PFSK-1 (cell line): ENCODE data around the gene FRRS1L.

Source experiments
- POLR2AphosphoS5 ChIP-seq: IDR thresholded peaks from 2 replicates; pipeline ENCODE4 v1.6.1; 2012; ENCODE audit warnings: low read depth, mild to moderate bottlenecking, control low read depth, low read length, moderate library complexity
- SIN3A ChIP-seq: IDR thresholded peaks from 2 replicates; pipeline ENCODE4 v1.6.1; 2012; ENCODE audit warnings: mild to moderate bottlenecking, low read length, moderate library complexity, borderline replicate concordance; ENCODE audit not compliant: insufficient read depth
- TAF1 ChIP-seq: IDR thresholded peaks from 2 replicates; pipeline ENCODE4 v1.6.1; 2012; ENCODE audit warnings: low read length, control low read depth, borderline replicate concordance; ENCODE audit not compliant: insufficient read depth
- TF ChIP-seq, protein P1 (sequence below), 2 experiments: IDR thresholded peaks; 2 replicates each; pipeline versions ENCODE4 v1.6.1 to v1.8.0; 2011 to 2012; ENCODE audit warnings: low read depth in 2 of 2, low read length in 2 of 2, control low read depth in 1 of 2, inconsistent platforms in 1 of 2, mild to moderate bottlenecking in 1 of 2, moderate library complexity in 1 of 2; ENCODE audit not compliant: insufficient read depth in 1 of 2

DNA sequence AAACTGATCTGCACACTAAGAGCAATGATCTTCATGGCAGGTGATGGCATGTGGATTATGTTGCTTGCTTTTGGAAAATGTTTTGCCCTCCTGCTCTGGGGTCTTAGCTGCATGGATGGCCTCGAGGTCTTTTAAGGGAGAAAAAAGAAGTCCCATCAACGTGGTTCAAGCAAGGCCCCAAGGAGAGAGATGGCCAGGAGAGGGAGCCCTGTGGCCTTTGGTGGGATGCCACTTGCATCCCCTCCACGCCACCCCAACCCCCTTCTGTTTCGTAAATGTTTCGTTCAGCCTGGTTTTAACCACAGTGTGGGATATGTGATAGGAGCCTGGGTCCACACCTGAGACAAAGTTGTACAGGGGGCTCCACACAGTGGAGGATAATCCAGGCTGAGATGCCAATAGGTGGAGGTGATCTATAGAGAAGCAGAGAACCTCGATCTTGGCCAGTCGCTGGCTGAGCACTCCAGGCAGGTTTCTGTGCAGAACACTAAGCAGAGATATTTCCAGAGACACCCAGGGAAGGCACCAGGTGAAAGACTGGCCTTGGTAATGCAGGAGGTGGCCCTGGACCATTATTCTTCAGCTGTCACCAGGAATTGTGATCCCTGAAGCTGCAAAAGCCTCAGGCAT lies 25.8 kb upstream of the FRRS1L start:
- TF ChIP-seq TAF1 (no peak), POLR2AphosphoS5 (no peak), SIN3A (no peak)
- TF ChIP-seq, protein P1, sequence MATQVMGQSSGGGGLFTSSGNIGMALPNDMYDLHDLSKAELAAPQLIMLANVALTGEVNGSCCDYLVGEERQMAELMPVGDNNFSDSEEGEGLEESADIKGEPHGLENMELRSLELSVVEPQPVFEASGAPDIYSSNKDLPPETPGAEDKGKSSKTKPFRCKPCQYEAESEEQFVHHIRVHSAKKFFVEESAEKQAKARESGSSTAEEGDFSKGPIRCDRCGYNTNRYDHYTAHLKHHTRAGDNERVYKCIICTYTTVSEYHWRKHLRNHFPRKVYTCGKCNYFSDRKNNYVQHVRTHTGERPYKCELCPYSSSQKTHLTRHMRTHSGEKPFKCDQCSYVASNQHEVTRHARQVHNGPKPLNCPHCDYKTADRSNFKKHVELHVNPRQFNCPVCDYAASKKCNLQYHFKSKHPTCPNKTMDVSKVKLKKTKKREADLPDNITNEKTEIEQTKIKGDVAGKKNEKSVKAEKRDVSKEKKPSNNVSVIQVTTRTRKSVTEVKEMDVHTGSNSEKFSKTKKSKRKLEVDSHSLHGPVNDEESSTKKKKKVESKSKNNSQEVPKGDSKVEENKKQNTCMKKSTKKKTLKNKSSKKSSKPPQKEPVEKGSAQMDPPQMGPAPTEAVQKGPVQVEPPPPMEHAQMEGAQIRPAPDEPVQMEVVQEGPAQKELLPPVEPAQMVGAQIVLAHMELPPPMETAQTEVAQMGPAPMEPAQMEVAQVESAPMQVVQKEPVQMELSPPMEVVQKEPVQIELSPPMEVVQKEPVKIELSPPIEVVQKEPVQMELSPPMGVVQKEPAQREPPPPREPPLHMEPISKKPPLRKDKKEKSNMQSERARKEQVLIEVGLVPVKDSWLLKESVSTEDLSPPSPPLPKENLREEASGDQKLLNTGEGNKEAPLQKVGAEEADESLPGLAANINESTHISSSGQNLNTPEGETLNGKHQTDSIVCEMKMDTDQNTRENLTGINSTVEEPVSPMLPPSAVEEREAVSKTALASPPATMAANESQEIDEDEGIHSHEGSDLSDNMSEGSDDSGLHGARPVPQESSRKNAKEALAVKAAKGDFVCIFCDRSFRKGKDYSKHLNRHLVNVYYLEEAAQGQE (IDR thresholded peaks at IDR 0.05; ENCODE audit: insufficient read depth in 1 of 2, low read depth in 2 of 2, low read length in 2 of 2) = no peak
